CD4-positive, alpha-beta T cell treated with Interleukin-1 beta for 1 hour (primary cell): ENCODE measurements around the gene SERP2.

Experiments
- DNase-seq, 2 donors: peaks; one replicate each; pipeline ENCODE4 v3.0.0-alpha.2; 2020 to 2022

SERP2 gene

GRCh38 chr13:44359983-44360375 is 13.6 kb upstream of the SERP2 start:
- DNase-seq = no peak

GRCh38 chr13:44362394-44363040 is 11.1 kb upstream of the SERP2 start:
- DNase-seq = no peak

- DNase-seq = no peak
Observed at GRCh38 chr13:44363631-44364344, 9.8 kb upstream of the SERP2 start.

GRCh38 chr13:44364345-44365000 is 9.2 kb upstream of the SERP2 start:
- no peak for DNase-seq

- DNase-seq = no peak
Observed at GRCh38 chr13:44365008-44365407, 8.6 kb upstream of the SERP2 start.

GRCh38 chr13:44365899-44366298 is 7.7 kb upstream of the SERP2 start:
- DNase-seq = no peak

GRCh38 chr13:44368062-44368591 is 5.5 kb upstream of the SERP2 start:
- no peak for DNase-seq

- no peak for DNase-seq
Observed at GRCh38 chr13:44368599-44369368, 4.8 kb upstream of the SERP2 start.

GRCh38 chr13:44371421-44371820 is 2.2 kb upstream of the SERP2 start:
- no peak for DNase-seq

GRCh38 chr13:44373247-44373600 is 400 bp upstream of the SERP2 start:
- DNase-seq = no peak

- DNase-seq = no peak
Observed at GRCh38 chr13:44374348-44374712, 706 bp downstream of the SERP2 start.

GRCh38 chr13:44378277-44378676 is 4.7 kb downstream of the SERP2 start:
- no peak for DNase-seq

GRCh38 chr13:44379885-44380284 is 6.3 kb downstream of the SERP2 start:
- DNase-seq = no peak

- DNase-seq = no peak
Observed at GRCh38 chr13:44380404-44381165, 7.0 kb downstream of the SERP2 start.

- DNase-seq = no peak
Observed at GRCh38 chr13:44382635-44383145, 9.1 kb downstream of the SERP2 start.

GRCh38 chr13:44383945-44384344 is 10.3 kb downstream of the SERP2 start:
- no peak for DNase-seq

GRCh38 chr13:44384778-44385177 is 11.2 kb downstream of the SERP2 start:
- DNase-seq = no peak

- DNase-seq = no peak
Observed at GRCh38 chr13:44385401-44385800, 11.8 kb downstream of the SERP2 start.

- no peak for DNase-seq
Observed at GRCh38 chr13:44385847-44386246, 12.2 kb downstream of the SERP2 start.

GRCh38 chr13:44386913-44387556 is 13.4 kb downstream of the SERP2 start:
- DNase-seq = no peak

- no peak for DNase-seq
Observed at GRCh38 chr13:44388427-44389059, 14.9 kb downstream of the SERP2 start.
